Fibroblast of mammary gland (primary cell): ENCODE data around the gene VPS8.

Source experiments
- DNase-seq: peaks from one replicate; pipeline ENCODE4 v3.0.0-alpha.2; 2010; ENCODE audit warnings: low read depth
- H3K4me3 ChIP-seq: 2 replicates; pipeline ENCODE4 v1.5.1; 2011; ENCODE audit warnings: low read depth, mild to moderate bottlenecking, low read length, moderate library complexity; ENCODE audit not compliant: control insufficient read depth
- TF ChIP-seq, protein P1 (sequence below): conservative IDR thresholded peaks from 2 replicates; pipeline ENCODE4 v1.5.1; 2011; ENCODE audit warnings: low read depth, low read length, inconsistent platforms; ENCODE audit not compliant: control insufficient read depth, insufficient read depth

Gene VPS8

DNA sequence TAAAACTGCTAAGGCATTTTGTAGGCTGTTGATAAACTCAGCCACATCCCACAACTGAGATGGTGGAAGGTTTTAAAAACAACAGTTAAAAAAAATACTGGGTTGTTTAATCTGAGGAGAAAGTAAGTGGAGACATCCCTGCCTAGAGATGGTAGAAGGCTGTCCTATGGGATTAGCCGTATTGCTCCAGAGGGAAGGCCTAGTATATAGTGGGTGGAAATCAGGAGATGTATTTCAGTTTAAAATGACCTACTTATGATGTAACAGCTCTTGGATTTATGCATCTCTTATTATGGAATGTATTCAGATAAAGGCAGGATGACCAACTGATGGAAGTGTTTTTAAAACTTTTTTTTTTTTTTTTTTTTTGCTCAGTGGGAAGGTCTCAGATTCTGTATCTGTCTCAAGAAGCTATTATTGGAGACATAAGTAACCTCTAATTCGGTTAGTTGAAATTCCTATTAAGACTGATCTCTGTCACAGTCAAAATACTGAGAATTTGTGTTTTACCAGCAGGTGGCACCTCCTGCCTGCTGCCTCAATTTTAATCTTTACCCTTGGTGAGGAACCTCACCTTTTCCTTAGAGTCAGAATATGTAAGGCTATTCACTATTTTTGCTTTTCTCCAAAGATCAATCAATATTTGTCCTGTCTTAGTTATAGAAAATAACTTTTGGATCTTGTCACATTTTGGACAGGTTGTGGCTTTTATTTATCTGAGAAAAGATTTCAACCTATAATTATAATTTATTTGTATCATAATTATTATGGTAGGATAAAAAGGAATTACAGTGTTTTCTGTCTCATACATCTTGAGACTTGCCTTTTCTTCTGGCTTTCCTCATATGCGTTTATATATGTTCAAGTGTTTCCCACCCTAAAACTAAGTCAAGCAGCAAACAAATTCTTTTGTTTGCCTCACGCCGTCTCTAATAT, 63.0 kb downstream of the VPS8 start:
- TF ChIP-seq, protein P1, sequence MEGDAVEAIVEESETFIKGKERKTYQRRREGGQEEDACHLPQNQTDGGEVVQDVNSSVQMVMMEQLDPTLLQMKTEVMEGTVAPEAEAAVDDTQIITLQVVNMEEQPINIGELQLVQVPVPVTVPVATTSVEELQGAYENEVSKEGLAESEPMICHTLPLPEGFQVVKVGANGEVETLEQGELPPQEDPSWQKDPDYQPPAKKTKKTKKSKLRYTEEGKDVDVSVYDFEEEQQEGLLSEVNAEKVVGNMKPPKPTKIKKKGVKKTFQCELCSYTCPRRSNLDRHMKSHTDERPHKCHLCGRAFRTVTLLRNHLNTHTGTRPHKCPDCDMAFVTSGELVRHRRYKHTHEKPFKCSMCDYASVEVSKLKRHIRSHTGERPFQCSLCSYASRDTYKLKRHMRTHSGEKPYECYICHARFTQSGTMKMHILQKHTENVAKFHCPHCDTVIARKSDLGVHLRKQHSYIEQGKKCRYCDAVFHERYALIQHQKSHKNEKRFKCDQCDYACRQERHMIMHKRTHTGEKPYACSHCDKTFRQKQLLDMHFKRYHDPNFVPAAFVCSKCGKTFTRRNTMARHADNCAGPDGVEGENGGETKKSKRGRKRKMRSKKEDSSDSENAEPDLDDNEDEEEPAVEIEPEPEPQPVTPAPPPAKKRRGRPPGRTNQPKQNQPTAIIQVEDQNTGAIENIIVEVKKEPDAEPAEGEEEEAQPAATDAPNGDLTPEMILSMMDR: peak; percentile 65
- no peak overlapping the region for H3K4me3 ChIP-seq
- DNase-seq: peak; percentile 40

DNA sequence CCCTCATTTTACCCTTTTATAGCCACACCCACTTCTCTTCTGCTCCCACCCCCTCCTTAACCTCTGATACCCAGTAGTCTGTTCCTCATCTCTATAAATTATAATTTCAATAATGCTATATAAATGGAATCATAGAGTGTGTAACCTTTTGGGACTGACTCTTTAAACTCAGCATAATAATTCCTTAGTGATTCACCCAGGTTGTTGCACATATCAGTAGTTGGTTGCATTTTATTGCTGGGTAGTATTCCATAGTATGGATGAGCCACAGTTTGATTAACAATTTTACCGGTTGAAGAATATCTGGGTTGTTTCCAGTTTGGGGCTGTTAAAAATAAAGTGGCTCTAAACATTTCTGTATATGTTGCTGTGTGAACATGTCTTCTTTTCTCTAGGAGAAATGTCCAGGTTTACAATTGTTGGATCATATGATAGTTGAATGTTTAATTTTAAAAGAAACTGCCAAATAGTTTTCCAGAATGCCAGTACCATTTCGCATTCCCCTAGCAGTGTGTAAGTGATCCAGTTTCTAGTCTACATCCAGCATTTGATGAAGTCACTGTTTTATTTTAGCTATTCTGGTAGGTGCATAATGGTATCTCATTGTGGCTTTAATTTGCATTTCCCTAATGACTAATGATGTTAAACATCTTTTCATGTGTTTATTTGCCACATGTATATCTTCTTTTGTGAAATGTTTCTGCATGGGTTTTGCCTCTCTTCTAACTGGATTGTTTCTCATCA, 68.5 kb downstream of the VPS8 start:
- TF ChIP-seq, protein P1: no peak
- peak; percentile 7 for DNase-seq
- H3K4me3 ChIP-seq: no peak overlapping the region

DNA sequence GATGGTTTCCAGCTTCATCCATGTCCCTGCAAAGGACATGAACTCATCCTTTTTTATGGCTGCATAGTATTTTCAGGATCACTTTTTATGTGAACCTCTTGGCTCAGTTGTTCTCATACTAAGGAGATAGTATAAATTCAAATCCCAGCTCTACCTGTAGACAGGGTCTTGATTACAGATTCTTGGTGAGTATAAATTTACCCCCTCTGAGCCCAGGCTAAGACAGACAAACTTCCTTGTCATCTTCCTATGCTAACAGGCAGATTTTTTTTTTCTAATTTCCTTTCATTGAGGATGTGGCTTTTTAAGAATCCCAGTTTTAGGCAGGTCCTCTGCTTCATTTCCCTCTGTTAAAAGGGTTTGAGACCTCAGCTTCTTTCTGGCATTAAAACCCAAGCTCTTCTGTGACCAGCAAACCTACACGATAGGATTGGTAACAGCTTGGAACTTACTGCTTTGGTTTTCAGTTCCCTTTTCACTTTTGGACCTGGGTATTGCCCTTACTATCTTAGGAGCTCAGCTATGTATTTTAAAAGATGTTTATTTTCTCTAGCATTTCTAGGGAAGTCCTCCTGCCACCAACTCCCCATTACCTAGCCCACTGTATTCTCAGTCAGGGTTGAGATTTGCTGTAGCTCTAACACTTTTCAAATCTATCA, 72.5 kb downstream of the VPS8 start:
- no peak for DNase-seq
- no peak overlapping the region for H3K4me3 ChIP-seq
- TF ChIP-seq, protein P1: no peak

DNA sequence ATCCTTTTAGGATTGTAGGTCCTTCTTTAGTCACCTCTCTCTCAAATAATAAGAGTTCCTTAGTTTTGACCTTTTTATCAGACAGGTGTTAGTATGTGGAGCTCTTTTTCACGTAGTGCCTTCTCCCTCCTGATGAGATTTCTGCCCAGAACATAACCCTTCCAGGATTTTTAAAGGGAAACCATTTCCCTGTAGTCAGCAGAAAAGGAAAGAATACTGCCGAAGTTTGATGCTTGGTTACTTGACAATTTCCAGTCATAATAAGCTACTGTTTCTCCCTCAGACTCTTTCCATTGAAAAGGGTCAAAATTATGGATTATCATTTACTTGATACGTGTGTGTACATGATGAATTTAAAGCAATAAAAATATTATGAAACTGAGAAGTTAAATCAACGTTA, 73.1 kb downstream of the VPS8 start:
- H3K4me3 ChIP-seq: no peak overlapping the region
- no peak for DNase-seq
- TF ChIP-seq, protein P1: no peak

DNA sequence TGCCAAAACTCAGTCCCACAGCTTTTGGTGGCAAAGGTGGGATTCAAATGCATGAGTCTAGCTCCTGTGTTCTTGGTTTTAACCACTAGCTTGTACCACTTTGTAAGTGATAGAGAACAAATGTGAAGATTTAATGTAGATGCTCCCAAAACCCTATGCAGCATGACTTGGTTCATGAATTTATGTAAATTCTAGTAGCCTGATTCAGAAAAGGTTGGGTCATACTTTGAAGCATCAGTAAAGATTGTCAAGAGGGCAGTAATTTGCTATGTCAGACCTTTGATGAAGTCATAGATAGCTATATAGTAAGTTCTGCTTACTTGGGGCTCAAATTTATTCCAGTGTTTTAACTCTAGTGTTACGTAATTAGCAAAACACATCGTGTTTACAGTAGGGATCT, 75.6 kb downstream of the VPS8 start:
- DNase-seq: no peak
- TF ChIP-seq, protein P1: no peak
- no peak overlapping the region for H3K4me3 ChIP-seq

DNA sequence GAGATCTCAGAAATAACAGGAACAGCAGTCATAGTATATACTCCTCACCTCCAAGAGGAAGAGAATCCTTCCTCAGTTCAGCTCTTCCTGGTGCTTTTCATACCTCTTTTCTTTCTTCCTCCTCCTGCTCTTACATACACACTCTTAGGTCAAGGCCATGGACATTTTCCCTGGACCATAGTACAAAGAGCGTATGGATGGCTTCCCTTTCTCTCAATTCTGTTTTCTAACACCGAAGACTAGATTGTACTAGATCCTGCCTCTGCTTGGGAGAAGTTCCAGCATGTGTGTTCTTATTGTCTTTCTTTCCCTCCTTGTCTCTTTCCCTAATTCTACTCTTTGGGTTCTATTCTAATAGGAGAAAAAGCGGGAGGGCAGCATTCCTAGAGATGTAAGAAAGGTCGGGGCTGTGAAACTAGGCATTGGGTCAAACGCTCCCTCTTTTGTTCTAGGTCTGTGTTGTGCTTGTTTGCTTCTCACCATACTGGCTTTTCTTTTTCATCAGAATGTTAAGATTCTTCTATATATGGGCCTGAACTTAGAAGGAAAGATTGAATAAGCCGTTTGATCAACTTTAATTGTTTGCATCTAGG, 77.4 kb downstream of the VPS8 start:
- TF ChIP-seq, protein P1: no peak

More for the DNA sequence above, 77.4 kb downstream of the VPS8 start:
- H3K4me3 ChIP-seq: no peak overlapping the region
- no peak for DNase-seq
